ENCODE results near the gene ZC2HC1C. TPM values are rescaled to one million over a fixed set of nuclear protein-coding genes. Genes with fewer than 3 reads are reported as not detected.

ZC2HC1C gene
- total RNA-seq, 4 donors from 2014 or later = 5.3 to 13.1 (median 7.3) TPM

DNA sequence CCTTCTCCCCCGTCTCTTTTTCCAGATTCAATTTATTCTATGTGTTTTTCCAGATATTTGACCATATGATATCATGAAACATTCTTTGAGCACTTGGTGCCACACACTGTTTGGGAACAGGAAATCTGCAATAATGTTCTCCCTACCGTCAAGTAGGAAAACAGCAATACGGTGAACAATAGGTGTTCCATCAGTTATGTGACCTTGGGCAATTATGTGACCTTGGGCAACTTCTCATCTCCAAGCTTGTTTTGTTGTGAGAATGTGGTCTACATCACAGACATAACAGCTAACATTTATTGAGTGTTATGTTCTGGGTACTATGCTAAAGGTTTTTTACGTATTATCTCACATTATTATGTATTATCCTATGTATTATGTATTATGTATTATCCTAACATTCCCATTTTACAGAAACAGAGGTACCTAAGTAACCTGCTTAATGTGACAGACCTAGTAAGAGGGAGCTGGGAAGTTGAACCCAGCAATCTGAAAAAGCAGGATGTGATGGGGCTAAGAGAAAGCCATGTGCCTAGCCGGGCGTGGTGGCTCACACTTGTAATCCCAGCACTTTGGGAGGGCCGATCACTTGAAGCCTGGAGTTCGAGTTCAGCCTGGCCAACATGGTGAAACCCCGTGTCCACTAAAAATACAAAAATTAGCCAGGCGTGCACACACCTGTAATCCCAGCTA, 58.6 kb downstream of the ZC2HC1C start:
- H3K27ac ChIP-seq = peak overlapping the region; percentile 93 to 98 (median 96)
- peak overlapping the region; percentile 78 to 96 (median 86) for H3K4me3 ChIP-seq
- intact Hi-C loops (cut with DNase I; ENCODE audit: low total_unique reads) (no loop called here), in situ Hi-C loops (cut with MboI; ENCODE audit: low sequenced_read_pairs in 4 of 4) (loop anchor here in 2 of 4 donors (10.0 to 25.0 kb wide), 2 partner anchors 359 to 367 kb away; no protein-coding TSS in a partner anchor)
- H3K9me3 ChIP-seq = no peaks in the 10 kb centered on the region
- ATAC-seq = no peak
- H3K27me3 ChIP-seq = no peaks in the 10 kb centered on the region
- TF ChIP-seq, protein P1, sequence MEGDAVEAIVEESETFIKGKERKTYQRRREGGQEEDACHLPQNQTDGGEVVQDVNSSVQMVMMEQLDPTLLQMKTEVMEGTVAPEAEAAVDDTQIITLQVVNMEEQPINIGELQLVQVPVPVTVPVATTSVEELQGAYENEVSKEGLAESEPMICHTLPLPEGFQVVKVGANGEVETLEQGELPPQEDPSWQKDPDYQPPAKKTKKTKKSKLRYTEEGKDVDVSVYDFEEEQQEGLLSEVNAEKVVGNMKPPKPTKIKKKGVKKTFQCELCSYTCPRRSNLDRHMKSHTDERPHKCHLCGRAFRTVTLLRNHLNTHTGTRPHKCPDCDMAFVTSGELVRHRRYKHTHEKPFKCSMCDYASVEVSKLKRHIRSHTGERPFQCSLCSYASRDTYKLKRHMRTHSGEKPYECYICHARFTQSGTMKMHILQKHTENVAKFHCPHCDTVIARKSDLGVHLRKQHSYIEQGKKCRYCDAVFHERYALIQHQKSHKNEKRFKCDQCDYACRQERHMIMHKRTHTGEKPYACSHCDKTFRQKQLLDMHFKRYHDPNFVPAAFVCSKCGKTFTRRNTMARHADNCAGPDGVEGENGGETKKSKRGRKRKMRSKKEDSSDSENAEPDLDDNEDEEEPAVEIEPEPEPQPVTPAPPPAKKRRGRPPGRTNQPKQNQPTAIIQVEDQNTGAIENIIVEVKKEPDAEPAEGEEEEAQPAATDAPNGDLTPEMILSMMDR (IDR thresholded peaks at IDR 0.05 in 4 of 5, conservative IDR thresholded peaks at IDR 0.05 in 1 of 5) = no peak
- no peak for TF ChIP-seq POLR2A (IDR thresholded peaks at IDR 0.05)
- peaks cover 36 to 40% of the 10 kb centered on the region in 2 donors for H3K4me1 ChIP-seq
- no peak for DNase-seq
- H3K36me3 ChIP-seq = peaks cover 0 to 12% of the 10 kb centered on the region in 2 donors

DNA sequence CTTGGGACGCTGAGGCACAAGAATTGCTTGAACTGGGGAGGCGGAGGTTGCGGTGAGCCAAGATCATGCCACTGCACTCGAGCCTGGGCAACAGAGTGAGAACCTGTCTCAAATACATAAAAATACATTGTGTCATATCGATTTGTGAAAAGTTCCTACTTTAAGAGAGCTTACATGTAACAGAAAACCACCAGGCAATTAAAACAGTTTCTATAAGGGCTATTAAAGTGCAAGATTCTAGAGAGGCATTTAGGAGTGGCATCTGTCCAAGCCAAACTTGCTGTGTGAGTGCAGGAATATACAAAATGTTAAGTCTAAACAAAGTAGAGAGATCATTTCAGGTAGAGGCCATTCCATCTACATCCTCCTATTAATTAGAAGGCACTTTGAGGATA, 59.2 kb downstream of the ZC2HC1C start:
- Histone ChIP-seq H3K4me3 (no peak overlapping the region), H3K27me3 (no peaks in the 10 kb centered on the region), H3K4me1 (peaks cover 36 to 40% of the 10 kb centered on the region in 2 donors), H3K36me3 (peaks cover 0 to 13% of the 10 kb centered on the region in 2 donors), H3K27ac (peak overlapping the region; percentile 93 to 98 (median 96)), H3K9me3 (no peaks in the 10 kb centered on the region)
- DNase-seq (no peak), ATAC-seq (no peak)
- TF ChIP-seq POLR2A (IDR thresholded peaks at IDR 0.05) = no peak
- TF ChIP-seq, protein P1 (IDR thresholded peaks at IDR 0.05 in 4 of 5, conservative IDR thresholded peaks at IDR 0.05 in 1 of 5) = no peak
- in situ Hi-C loops (cut with MboI; ENCODE audit: low sequenced_read_pairs in 4 of 4) (loop anchor here in 2 of 4 donors (10.0 to 25.0 kb wide), 2 partner anchors 359 to 366 kb away; no protein-coding TSS in a partner anchor), intact Hi-C loops (cut with DNase I; ENCODE audit: low total_unique reads) (no loop called here)

Other genes starting within 250 kb of the ZC2HC1C start
- gene PROX2, start 193.5 kb upstream of the ZC2HC1C start, total RNA-seq = not detected
- 100 to 1,000 TPM in 2 of 4 donors, 10 to 100 TPM in 2; 71.3 to 157 (median 105) TPM for gene DLST, start 187.7 kb upstream of the ZC2HC1C start, total RNA-seq
- gene RPS6KL1, start 146.4 kb upstream of the ZC2HC1C start, total RNA-seq = 10 to 100 TPM; 11.7 to 34.4 (median 18.7) TPM
- gene PGF, start 114.0 kb upstream of the ZC2HC1C start, total RNA-seq = 1 to 10 TPM; 2.2 to 7.8 (median 3.8) TPM
- 10 to 100 TPM; 42.7 to 79.0 (median 69.9) TPM for gene EIF2B2, start 66.7 kb upstream of the ZC2HC1C start, total RNA-seq
- 10 to 100 TPM; 10.4 to 21.7 (median 17.4) TPM for gene MLH3, start 18.2 kb upstream of the ZC2HC1C start, total RNA-seq
- gene ACYP1, start 5.6 kb upstream of the ZC2HC1C start, total RNA-seq = 10 to 100 TPM; 12.8 to 41.2 (median 22.9) TPM
- gene NEK9, start 57.4 kb downstream of the ZC2HC1C start, total RNA-seq = 10 to 100 TPM; 36.3 to 93.2 (median 42.6) TPM
- 100 to 1,000 TPM; 161 to 362 (median 255) TPM for gene TMED10, start 107.0 kb downstream of the ZC2HC1C start, total RNA-seq
- 100 to 1,000 TPM in 1 of 4 donors, 10 to 100 TPM in 3; 16.3 to 110 (median 53.5) TPM for gene FOS, start 209.2 kb downstream of the ZC2HC1C start, total RNA-seq